Smooth muscle cell (in vitro differentiated cells): ENCODE data around the gene MAGEA8. TPM values are rescaled to one million over a fixed set of nuclear protein-coding genes. Genes with fewer than 3 reads are reported as not detected.
A peak's percentile ranks its signal among the peaks of the same experiment; 100 is the strongest.
"Not testable (repeated sequence)": the region's sequence is repeated elsewhere in the genome, so short reads cannot be mapped to it uniquely, and the experiment has no call there.

Experiments
- DNase-seq: peaks from one replicate; lab custom pipeline; 2025; ENCODE audit not compliant: unreplicated experiment; lab: John Stamatoyannopoulos, UW
- H2AFZ ChIP-seq: fragments of 200-600 bp; sonication (generic); 2 replicates; pipeline ENCODE4 v1.6.0; 2016; ENCODE audit warnings: antibody characterized with exemption, low read depth, mild to moderate bottlenecking
- H3F3A ChIP-seq: fragments of 200-600 bp; sonication (generic); 2 replicates; pipeline ENCODE4 v1.6.0; 2017; ENCODE audit warnings: antibody characterized with exemption, low read depth
- H3K27ac ChIP-seq: fragments of 200-600 bp; sonication (generic); 2 replicates; pipeline ENCODE4 v1.5.1; 2016; ENCODE audit warnings: low read depth, mild to moderate bottlenecking
- H3K27me3 ChIP-seq: fragments of 200-600 bp; sonication (generic); 2 replicates; pipeline ENCODE4 v1.6.1; 2016; ENCODE audit warnings: low read depth, mild to moderate bottlenecking
- H3K36me3 ChIP-seq: fragments of 200-600 bp; sonication (generic); 2 replicates; pipeline ENCODE4 v1.5.1; 2016; ENCODE audit warnings: low read depth
- H3K4me1 ChIP-seq: fragments of 200-600 bp; sonication (generic); 2 replicates; pipeline ENCODE4 v1.5.1; 2016; ENCODE audit warnings: low read depth
- H3K4me2 ChIP-seq: fragments of 200-600 bp; sonication (generic); 2 replicates; pipeline ENCODE4 v1.6.0; 2016; ENCODE audit warnings: mild to moderate bottlenecking
- H3K4me3 ChIP-seq: fragments of 200-600 bp; sonication (generic); 2 replicates; pipeline ENCODE4 v1.5.1; 2016; ENCODE audit warnings: mild to moderate bottlenecking
- H3K79me2 ChIP-seq: fragments of 200-600 bp; sonication (generic); 2 replicates; pipeline ENCODE4 v1.6.0; 2016; ENCODE audit warnings: low read depth, mild to moderate bottlenecking
- H3K9ac ChIP-seq: fragments of 200-600 bp; sonication (generic); 2 replicates; pipeline ENCODE4 v1.6.0; 2016; ENCODE audit warnings: low read depth
- H3K9me3 ChIP-seq: fragments of 200-600 bp; sonication (generic); replicated peaks from 2 replicates; pipeline ENCODE4 v1.5.1; 2016; ENCODE audit warnings: low read depth
- H4K20me1 ChIP-seq: fragments of 200-600 bp; sonication (generic); 2 replicates; pipeline ENCODE4 v1.6.0; 2016; ENCODE audit warnings: low read depth
- WGBS: methylation state at CpG from one replicate; pipeline ENCODE4 v1.1.7; 2016; ENCODE audit warnings: low lambda C conversion rate; 5-methylcytosine and 5-hydroxymethylcytosine counted together
- polyA plus RNA-seq: library from polyadenylated mRNA; unstranded; fragments of >200 nt; fragmentation: Nextera tagmentation; extraction: Ambion mirVana; gene quantifications from 2 replicates; pipeline ENCODE4 v1.2.1, GENCODE V29; 2016
- total RNA-seq: library from RNA; depleted of rRNA; stranded (reverse); fragments of >200 nt; gene quantifications from 2 replicates; pipeline ENCODE4 v1.2.3, GENCODE V29; 2014
- TF ChIP-seq, protein P1 (sequence below): fragments of 200-600 bp; sonication (generic); IDR thresholded peaks from 2 replicates; pipeline ENCODE4 v1.5.1; 2017; ENCODE audit warnings: borderline replicate concordance, mild to moderate bottlenecking, antibody characterized with exemption; ENCODE audit not compliant: insufficient read depth, poor library complexity, severe bottlenecking

MAGEA8 gene
- total and polyA plus RNA-seq, 2 experiments from 2014 or later, result not detected

DNA sequence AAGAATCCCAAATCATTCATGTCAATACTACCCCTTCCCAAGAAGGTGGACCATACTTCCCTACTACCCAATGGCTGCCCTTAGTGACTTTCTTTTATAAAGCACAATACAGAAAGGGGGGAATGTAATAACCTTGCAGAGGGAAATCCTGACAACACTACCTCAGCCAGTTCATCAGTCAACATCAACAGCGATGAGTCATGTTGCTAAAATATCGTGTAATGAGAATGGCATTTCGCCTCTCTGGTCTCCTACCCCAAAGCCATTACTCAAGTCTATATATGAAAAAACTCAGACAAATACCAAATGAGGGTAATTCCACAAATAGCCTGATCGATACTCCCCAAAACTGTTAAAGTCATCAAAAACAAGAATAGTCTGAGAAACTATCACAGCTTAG is 3.3 kb upstream of the MAGEA8 start:
- Histone ChIP-seq H3K27ac (no peak overlapping the region), H3K9me3 (peaks cover 2% of the 10 kb centered on the region), H3K79me2 (no peaks in the 10 kb centered on the region), H3F3A (no peaks in the 10 kb centered on the region), H2AFZ (no peak overlapping the region), H3K4me3 (no peak overlapping the region), H3K36me3 (no peaks in the 10 kb centered on the region), H3K27me3 (no peaks in the 10 kb centered on the region), H3K4me1 (no peaks in the 10 kb centered on the region), H4K20me1 (no peaks in the 10 kb centered on the region), H3K4me2 (no peak overlapping the region), H3K9ac (no peak overlapping the region)
- DNase-seq, result no peak
- TF ChIP-seq, protein P1, sequence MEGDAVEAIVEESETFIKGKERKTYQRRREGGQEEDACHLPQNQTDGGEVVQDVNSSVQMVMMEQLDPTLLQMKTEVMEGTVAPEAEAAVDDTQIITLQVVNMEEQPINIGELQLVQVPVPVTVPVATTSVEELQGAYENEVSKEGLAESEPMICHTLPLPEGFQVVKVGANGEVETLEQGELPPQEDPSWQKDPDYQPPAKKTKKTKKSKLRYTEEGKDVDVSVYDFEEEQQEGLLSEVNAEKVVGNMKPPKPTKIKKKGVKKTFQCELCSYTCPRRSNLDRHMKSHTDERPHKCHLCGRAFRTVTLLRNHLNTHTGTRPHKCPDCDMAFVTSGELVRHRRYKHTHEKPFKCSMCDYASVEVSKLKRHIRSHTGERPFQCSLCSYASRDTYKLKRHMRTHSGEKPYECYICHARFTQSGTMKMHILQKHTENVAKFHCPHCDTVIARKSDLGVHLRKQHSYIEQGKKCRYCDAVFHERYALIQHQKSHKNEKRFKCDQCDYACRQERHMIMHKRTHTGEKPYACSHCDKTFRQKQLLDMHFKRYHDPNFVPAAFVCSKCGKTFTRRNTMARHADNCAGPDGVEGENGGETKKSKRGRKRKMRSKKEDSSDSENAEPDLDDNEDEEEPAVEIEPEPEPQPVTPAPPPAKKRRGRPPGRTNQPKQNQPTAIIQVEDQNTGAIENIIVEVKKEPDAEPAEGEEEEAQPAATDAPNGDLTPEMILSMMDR, result no peak
- WGBS, result 72% methylated on average over 4 of the region's 4 CpGs

GRCh38 chrX:149890828-149891227 is 9.8 kb downstream of the MAGEA8 start:
- H3K27ac ChIP-seq, DNase-seq, H2AFZ ChIP-seq, H3K27me3 ChIP-seq, H3F3A ChIP-seq, H3K36me3 ChIP-seq, H3K4me2 ChIP-seq, H3K4me1 ChIP-seq, H3K4me3 ChIP-seq, H4K20me1 ChIP-seq, H3K79me2 ChIP-seq, H3K9ac ChIP-seq, H3K9me3 ChIP-seq: not testable (repeated sequence)
- 100% methylated on average over 2 of the region's 2 CpGs for WGBS

GRCh38 chrX:149898554-149898953 is 17.6 kb downstream of the MAGEA8 start:
- Histone ChIP-seq H3K79me2 (no peaks in the 10 kb centered on the region), H3F3A (no peaks in the 10 kb centered on the region), H3K27ac (no peak overlapping the region), H3K9me3 (no peaks in the 10 kb centered on the region), H3K4me3 (no peak overlapping the region), H3K4me2 (no peak overlapping the region), H3K27me3 (no peaks in the 10 kb centered on the region), H3K9ac (no peak overlapping the region), H3K4me1 (no peaks in the 10 kb centered on the region), H4K20me1 (no peaks in the 10 kb centered on the region), H3K36me3 (no peaks in the 10 kb centered on the region), H2AFZ (no peak overlapping the region)
- DNase-seq, result no peak
- TF ChIP-seq, protein P1, result no peak
- WGBS, result 74% methylated on average over 1 of the region's 1 CpG

GRCh38 chrX:149903889-149904748 is 23.1 kb downstream of the MAGEA8 start:
- no peak for DNase-seq

More at GRCh38 chrX:149903889-149904748, 23.1 kb downstream of the MAGEA8 start:
- TF ChIP-seq, protein P1, result peak; percentile 11
- 43% methylated on average over 6 of the region's 6 CpGs for WGBS
- H3K4me1 ChIP-seq, result no peaks in the 10 kb centered on the region
- no peak overlapping the region for H3K9ac ChIP-seq
- H4K20me1 ChIP-seq, result no peaks in the 10 kb centered on the region
- H3K27me3 ChIP-seq, result no peaks in the 10 kb centered on the region
- H3K36me3 ChIP-seq, result no peaks in the 10 kb centered on the region
- H3K79me2 ChIP-seq, result no peaks in the 10 kb centered on the region
- no peaks in the 10 kb centered on the region for H3F3A ChIP-seq
- peak overlapping the region; percentile 20 for H3K27ac ChIP-seq
- no peaks in the 10 kb centered on the region for H3K9me3 ChIP-seq
- peak overlapping the region; percentile 91 for H2AFZ ChIP-seq
- H3K4me2 ChIP-seq, result peak overlapping the region; percentile 75
- H3K4me3 ChIP-seq, result peak overlapping the region; percentile 36
